B cell (primary cell): Measurements from ENCODE around the gene COLEC12. TPM values are rescaled to one million over a fixed set of nuclear protein-coding genes. Genes with fewer than 3 reads are reported as not detected.

ENCODE experiments used
- ATAC-seq: fragments of 200-7000 bp; cut with Tn5 transposase; one replicate; pipeline ENCODE4 v1.10.0; 2021; ENCODE audit warnings: low read depth, mild to moderate bottlenecking, moderate number of reproducible peaks, moderate library complexity
- CTCF ChIA-PET: fragments of 350-600 bp; sonication (Branson Sonifier 250); formaldehyde crosslinking; loops from one replicate; lab custom pipeline; 2021; ENCODE audit warnings: antibody characterized with exemption, inconsistent platforms; lab: Charles Lee
- POLR2A ChIA-PET: fragments of 350-600 bp; sonication (Branson Sonifier 250); formaldehyde crosslinking; loops from one replicate; lab custom pipeline; 2021; ENCODE audit warnings: antibody characterized with exemption; lab: Charles Lee
- DNase-seq: peaks from one replicate; pipeline ENCODE4 v3.0.0; 2013
- H2AFZ ChIP-seq: 2 replicates; pipeline ENCODE4 v1.6.1; 2012; ENCODE audit warnings: mild to moderate bottlenecking, low read depth, low read length; ENCODE audit not compliant: insufficient read depth, poor library complexity, severe bottlenecking
- H3K27ac ChIP-seq, 2 donors: 1 replicate in 1 of 2; 2 replicates in 1 of 2; pipeline ENCODE4 v1.5.1; 2012 to 2013; ENCODE audit warnings: low read length in 2 of 2, mild to moderate bottlenecking in 2 of 2, moderate library complexity in 1 of 2
- H3K27me3 ChIP-seq, 4 experiments: fragments of 200-600 bp in 1 of 4; sonication (generic) in 1 of 4; replicated peaks in 1 of 4; 1 replicate in 2 of 4; 2 replicates in 2 of 4; pipeline versions ENCODE4 v1.6.1 to v1.7.0; 2013 to 2016; ENCODE audit warnings: low read length in 3 of 4, mild to moderate bottlenecking in 2 of 4, mixed read lengths in 1 of 4, moderate library complexity in 1 of 4; ENCODE audit not compliant: insufficient read depth in 4 of 4, control insufficient read depth in 3 of 4; ENCODE audit errors: control extremely low read depth in 1 of 4
- H3K36me3 ChIP-seq, 2 experiments: replicated peaks in 1 of 2; 1 replicate in 1 of 2; 2 replicates in 1 of 2; pipeline versions ENCODE4 v1.6.1 to v1.7.1; 2013; ENCODE audit warnings: low read length in 1 of 2; ENCODE audit not compliant: insufficient read depth in 2 of 2, control insufficient read depth in 1 of 2; ENCODE audit errors: control extremely low read depth in 1 of 2, extremely low read depth in 1 of 2
- H3K4me1 ChIP-seq, 2 donors: fragments of 200-600 bp in 1 of 2; sonication (generic) in 1 of 2; 1 replicate in 1 of 2; 2 replicates in 1 of 2; pipeline versions ENCODE4 v1.5.1 to v1.6.1; 2013 to 2017; ENCODE audit warnings: low read length in 2 of 2; ENCODE audit not compliant: control insufficient read depth in 2 of 2, insufficient read depth in 2 of 2
- H3K4me2 ChIP-seq: replicated peaks from 2 replicates; pipeline ENCODE3; 2012; ENCODE audit warnings: mild to moderate bottlenecking, low read depth, low read length; ENCODE audit not compliant: poor library complexity, severe bottlenecking
- H3K4me3 ChIP-seq, 5 experiments: fragments of 200-600 bp in 1 of 5; sonication (generic) in 1 of 5; 1 replicate in 3 of 5; 2 replicates in 2 of 5; pipeline versions ENCODE4 v1.5.1 to v1.7.0; 2011 to 2016; ENCODE audit warnings: low read length in 4 of 5, mild to moderate bottlenecking in 4 of 5, low read depth in 2 of 5, control low read depth in 1 of 5, moderate library complexity in 1 of 5; ENCODE audit not compliant: insufficient read depth in 1 of 5; ENCODE audit errors: control extremely low read depth in 1 of 5, extremely low read depth in 1 of 5
- H3K79me2 ChIP-seq: fragments of 200-600 bp; sonication (generic); one replicate; pipeline ENCODE4 v1.6.0; 2016; ENCODE audit warnings: low read length; ENCODE audit not compliant: control insufficient read depth, insufficient read depth
- H3K9ac ChIP-seq: fragments of 200-600 bp; sonication (generic); 2 replicates; pipeline ENCODE4 v1.6.1; 2017; ENCODE audit warnings: mild to moderate bottlenecking, low read length, moderate library complexity
- H3K9me3 ChIP-seq, 3 donors: one replicate each; pipeline versions ENCODE4 v1.6.1 to v1.7.1; 2013; ENCODE audit warnings: low read length in 2 of 3; ENCODE audit not compliant: control insufficient read depth in 2 of 3, insufficient read depth in 1 of 3; ENCODE audit errors: control extremely low read depth in 1 of 3
- H4K20me1 ChIP-seq: 2 replicates; pipeline ENCODE4 v1.6.0; 2012; ENCODE audit warnings: mild to moderate bottlenecking, low read length; ENCODE audit not compliant: insufficient read depth, control insufficient read depth, poor library complexity, severe bottlenecking
- H3K27ac Mint-ChIP-seq: one replicate; pipeline ENCODE4 v1.8.0; 2021; ENCODE audit warnings: mixed read lengths
- H3K27me3 Mint-ChIP-seq: one replicate; pipeline ENCODE4 v1.8.0; 2021; ENCODE audit warnings: mixed read lengths
- H3K4me1 Mint-ChIP-seq: one replicate; pipeline ENCODE4 v1.8.0; 2021; ENCODE audit warnings: mixed read lengths
- H3K4me3 Mint-ChIP-seq: one replicate; pipeline ENCODE4 v1.8.0; 2021; ENCODE audit warnings: mixed read lengths
- H3K9me3 Mint-ChIP-seq: one replicate; pipeline ENCODE4 v1.8.0; 2022; ENCODE audit warnings: mixed read lengths; ENCODE audit not compliant: insufficient read depth
- CTCF ChIP-seq: fragments of 200-600 bp; IDR thresholded peaks from one replicate; pipeline ENCODE4 v1.8.0; 2022; ENCODE audit warnings: antibody characterized with exemption, mild to moderate bottlenecking
- EZH2 ChIP-seq: IDR thresholded peaks from 2 replicates; pipeline ENCODE4 v1.6.1; 2012; ENCODE audit warnings: borderline replicate concordance, low read depth, mild to moderate bottlenecking, moderate library complexity, low read length; ENCODE audit not compliant: insufficient read depth, poor library complexity, severe bottlenecking
- WGBS: methylation state at CpG from one replicate; pipeline ENCODE4 v1.1.5; 2013; ENCODE audit warnings: missing lambda C conversion rate; ENCODE audit not compliant: insufficient coverage; 5-methylcytosine and 5-hydroxymethylcytosine counted together
- intact Hi-C: fragments of 100-400 bp; cut with micrococcal nuclease; formaldehyde crosslinking; loops from one replicate; pipeline ENCODE4 v1.10.0; 2022
- polyA plus RNA-seq: library from polyadenylated mRNA; depleted of rRNA; stranded (reverse); fragments of >200 nt; gene quantifications from 2 replicates; pipeline ENCODE4 v1.2.3, GENCODE V29; 2012
- total RNA-seq, 2 donors: library from RNA; stranded (reverse); fragments of 120-200 nt in 1 of 2; gene quantifications; 1 replicate in 1 of 2; 2 replicates in 1 of 2; pipeline versions ENCODE4 v1.2.3 to v1.2.4, GENCODE V29; 2013 to 2022

The COLEC12 gene
- total and polyA plus RNA-seq, 2 donors (not counting 1 experiment from before 2014, with no cell fraction given), result not detected

- Histone ChIP-seq H3K27me3 (no peaks in the 10 kb centered on the region), H3K36me3 (no peaks in the 10 kb centered on the region), H3K9ac (no peak overlapping the region), H2AFZ (no peak overlapping the region), H3K27ac (no peak overlapping the region), H4K20me1 (no peaks in the 10 kb centered on the region), H3K4me2 (no peak overlapping the region), H3K4me1 (no peaks in the 10 kb centered on the region), H3K9me3 (no peaks in the 10 kb centered on the region), H3K79me2 (no peaks in the 10 kb centered on the region), H3K4me3 (no peak overlapping the region)
- CTCF ChIA-PET, result no interaction called here
- intact Hi-C loops, result no loop called here
- ATAC-seq, result no peak
- no peak overlapping the region for H3K4me3 Mint-ChIP-seq
- no peaks in the 10 kb centered on the region for H3K4me1 Mint-ChIP-seq
- POLR2A ChIA-PET, result no interaction called here
- DNase-seq, result no peak
- H3K27me3 Mint-ChIP-seq, result peaks cover 5% of the 10 kb centered on the region
- no peaks in the 10 kb centered on the region for H3K9me3 Mint-ChIP-seq
- 92% methylated on average over 4 of the region's 4 CpGs for WGBS
- H3K27ac Mint-ChIP-seq, result no peak overlapping the region
- TF ChIP-seq CTCF (no peak), EZH2 (no peak)
These were observed 64.6 kb downstream of the COLEC12 start for GRCh38 chr18:435940-436339.

GRCh38 chr18:434410-434809 lies 66.1 kb downstream of the COLEC12 start:
- CTCF ChIA-PET, result no interaction called here
- DNase-seq (no peak), ATAC-seq (no peak)
- Histone ChIP-seq H3K4me1 (no peaks in the 10 kb centered on the region), H3K36me3 (no peaks in the 10 kb centered on the region), H3K4me3 (no peak overlapping the region), H3K79me2 (no peaks in the 10 kb centered on the region), H3K27me3 (no peaks in the 10 kb centered on the region), H3K9ac (no peak overlapping the region), H3K27ac (no peak overlapping the region), H2AFZ (no peak overlapping the region), H3K9me3 (no peaks in the 10 kb centered on the region), H4K20me1 (no peaks in the 10 kb centered on the region), H3K4me2 (no peak overlapping the region)
- no peak overlapping the region for H3K27ac Mint-ChIP-seq
- H3K4me1 Mint-ChIP-seq, result no peaks in the 10 kb centered on the region
- no peak overlapping the region for H3K4me3 Mint-ChIP-seq
- WGBS, result 0% methylated on average over 1 of the region's 1 CpG
- peaks cover 5% of the 10 kb centered on the region for H3K27me3 Mint-ChIP-seq
- intact Hi-C loops, result no loop called here
- no peaks in the 10 kb centered on the region for H3K9me3 Mint-ChIP-seq
- TF ChIP-seq CTCF (no peak), EZH2 (no peak)
- POLR2A ChIA-PET, result no interaction called here
